ENCODE measurements around the gene CDPF1. TPM values are rescaled to one million over a fixed set of nuclear protein-coding genes. Genes with fewer than 3 reads are reported as not detected.

Gene CDPF1
- total RNA-seq, 1 experiment from 2014 or later = 14.1 TPM

DNA sequence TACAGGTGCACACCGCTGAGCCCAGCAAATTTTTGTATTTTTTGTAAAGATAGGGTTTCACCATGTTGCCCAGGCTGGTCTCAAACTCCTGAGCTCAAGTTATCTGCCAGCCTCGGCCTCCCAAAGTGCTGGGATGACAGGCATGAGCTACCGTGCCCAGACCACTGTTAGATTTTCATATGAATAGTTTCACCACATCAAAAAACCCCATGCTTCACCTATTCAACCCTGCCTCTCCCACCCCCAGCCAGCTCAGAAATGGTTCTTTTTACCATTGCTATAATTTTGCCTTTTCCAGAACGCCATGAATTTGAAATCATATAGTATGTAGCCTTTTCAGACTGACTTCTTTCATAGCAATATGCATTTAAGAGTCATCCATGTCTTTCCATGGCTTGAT, 37.9 kb downstream of the CDPF1 start:
- H3K4me3 ChIP-seq (ENCODE audit: low read length) = no peak overlapping the region
- no peak overlapping the region for H3K4me2 ChIP-seq (ENCODE audit: low read length)
- no peaks in the 10 kb centered on the region for H3F3A ChIP-seq (ENCODE audit: low read length, unreplicated experiment)
- TF ChIP-seq EZH2phosphoT487 (IDR thresholded peaks at IDR 0.05; ENCODE audit: borderline replicate concordance, low read length) (no peak), EZH2 (IDR thresholded peaks at IDR 0.05; ENCODE audit: low read length, unreplicated experiment) (no peak)
- TF ChIP-seq, protein P1, sequence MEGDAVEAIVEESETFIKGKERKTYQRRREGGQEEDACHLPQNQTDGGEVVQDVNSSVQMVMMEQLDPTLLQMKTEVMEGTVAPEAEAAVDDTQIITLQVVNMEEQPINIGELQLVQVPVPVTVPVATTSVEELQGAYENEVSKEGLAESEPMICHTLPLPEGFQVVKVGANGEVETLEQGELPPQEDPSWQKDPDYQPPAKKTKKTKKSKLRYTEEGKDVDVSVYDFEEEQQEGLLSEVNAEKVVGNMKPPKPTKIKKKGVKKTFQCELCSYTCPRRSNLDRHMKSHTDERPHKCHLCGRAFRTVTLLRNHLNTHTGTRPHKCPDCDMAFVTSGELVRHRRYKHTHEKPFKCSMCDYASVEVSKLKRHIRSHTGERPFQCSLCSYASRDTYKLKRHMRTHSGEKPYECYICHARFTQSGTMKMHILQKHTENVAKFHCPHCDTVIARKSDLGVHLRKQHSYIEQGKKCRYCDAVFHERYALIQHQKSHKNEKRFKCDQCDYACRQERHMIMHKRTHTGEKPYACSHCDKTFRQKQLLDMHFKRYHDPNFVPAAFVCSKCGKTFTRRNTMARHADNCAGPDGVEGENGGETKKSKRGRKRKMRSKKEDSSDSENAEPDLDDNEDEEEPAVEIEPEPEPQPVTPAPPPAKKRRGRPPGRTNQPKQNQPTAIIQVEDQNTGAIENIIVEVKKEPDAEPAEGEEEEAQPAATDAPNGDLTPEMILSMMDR (conservative IDR thresholded peaks at IDR 0.05; ENCODE audit: low read depth, low read length) = no peak
- no peaks in the 10 kb centered on the region for H4K20me1 ChIP-seq (ENCODE audit: low read length)
- H3K9ac ChIP-seq (ENCODE audit: low read length) = no peak overlapping the region
- no peaks in the 10 kb centered on the region for H3K27me3 ChIP-seq (ENCODE audit: low read length)
- H3K36me3 ChIP-seq (ENCODE audit: low read depth, low read length) = 0 out of 2 replicates have a peak, but pooled peaks cover 6% of the 10 kb centered on the region
- BruUV-seq (replicated peaks) = no TSS peak
- DNase-seq (no peak), ATAC-seq (no peak)
- H2AFZ ChIP-seq (ENCODE audit: low read length) = no peak overlapping the region
- no peak overlapping the region for H3K27ac ChIP-seq (ENCODE audit: low read length)
- no peaks in the 10 kb centered on the region for H3K9me3 ChIP-seq (ENCODE audit: low read length)
- ChIA-PET POLR2A (ENCODE audit: unreplicated experiment) (no interaction called here), CTCF (no interaction called here)
- H3K9me2 ChIP-seq (replicated peaks; ENCODE audit: low read length) = no peaks in the 10 kb centered on the region
- no peaks in the 10 kb centered on the region for H3K4me1 ChIP-seq (ENCODE audit: insufficient read depth, low read length)
- intact Hi-C loops (cut with micrococcal nuclease) = no loop called here
- no peaks in the 10 kb centered on the region for H3K79me2 ChIP-seq (ENCODE audit: low read length)

- Histone ChIP-seq H3F3A (ENCODE audit: low read length, unreplicated experiment) (no peaks in the 10 kb centered on the region), H4K20me1 (ENCODE audit: low read length) (no peaks in the 10 kb centered on the region), H3K79me2 (ENCODE audit: low read length) (no peaks in the 10 kb centered on the region), H3K9ac (ENCODE audit: low read length) (no peak overlapping the region), H3K27ac (ENCODE audit: low read length) (no peak overlapping the region), H3K4me1 (ENCODE audit: insufficient read depth, low read length) (no peaks in the 10 kb centered on the region), H3K4me3 (ENCODE audit: low read length) (no peak overlapping the region), H3K36me3 (ENCODE audit: low read depth, low read length) (0 out of 2 replicates have a peak, but pooled peaks cover 6% of the 10 kb centered on the region), H2AFZ (ENCODE audit: low read length) (no peak overlapping the region), H3K27me3 (ENCODE audit: low read length) (no peaks in the 10 kb centered on the region), H3K9me3 (ENCODE audit: low read length) (no peaks in the 10 kb centered on the region), H3K9me2 (replicated peaks; ENCODE audit: low read length) (no peaks in the 10 kb centered on the region), H3K4me2 (ENCODE audit: low read length) (no peak overlapping the region)
- TF ChIP-seq EZH2 (IDR thresholded peaks at IDR 0.05; ENCODE audit: low read length, unreplicated experiment) = no peak
- TF ChIP-seq EZH2phosphoT487 (IDR thresholded peaks at IDR 0.05; ENCODE audit: borderline replicate concordance, low read length) = no peak
- TF ChIP-seq, protein P1 (conservative IDR thresholded peaks at IDR 0.05; ENCODE audit: low read depth, low read length) = no peak
- DNase-seq (no peak), ATAC-seq (no peak)
- ChIA-PET POLR2A (ENCODE audit: unreplicated experiment) (no interaction called here), CTCF (no interaction called here)
- no TSS peak for BruUV-seq (replicated peaks)
- intact Hi-C loops (cut with micrococcal nuclease) = no loop called here
These were observed 40.8 kb downstream of the CDPF1 start for GRCh38 chr22:46209262-46209661.

DNA sequence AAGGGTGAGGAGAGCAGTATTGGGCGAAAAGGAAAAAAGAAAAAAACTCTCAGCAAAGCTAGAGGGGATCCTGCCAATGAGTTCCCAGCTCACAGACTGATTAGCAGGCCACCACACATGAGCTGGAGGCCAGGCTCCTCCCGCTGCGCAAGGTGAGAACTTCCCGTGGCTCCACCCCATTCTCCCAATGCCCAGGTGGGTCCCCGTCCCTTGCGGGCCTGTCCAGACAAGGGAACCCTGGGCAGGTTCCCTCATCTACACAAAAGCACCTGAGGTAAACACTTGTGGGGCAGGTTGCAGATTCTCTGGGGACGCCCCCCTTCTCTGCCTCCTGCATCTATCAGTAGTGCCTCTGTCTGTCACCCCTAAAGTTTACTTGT, 46.5 kb downstream of the CDPF1 start:
- Histone ChIP-seq H3K4me3 (ENCODE audit: low read length) (no peak overlapping the region), H2AFZ (ENCODE audit: low read length) (no peak overlapping the region), H3K79me2 (ENCODE audit: low read length) (no peaks in the 10 kb centered on the region), H3K4me2 (ENCODE audit: low read length) (no peak overlapping the region), H3K27ac (ENCODE audit: low read length) (no peak overlapping the region), H4K20me1 (ENCODE audit: low read length) (no peaks in the 10 kb centered on the region), H3K9me2 (replicated peaks; ENCODE audit: low read length) (no peaks in the 10 kb centered on the region), H3K4me1 (ENCODE audit: insufficient read depth, low read length) (no peaks in the 10 kb centered on the region), H3K9me3 (ENCODE audit: low read length) (no peaks in the 10 kb centered on the region), H3K36me3 (ENCODE audit: low read depth, low read length) (no peaks in the 10 kb centered on the region), H3K9ac (ENCODE audit: low read length) (no peak overlapping the region), H3K27me3 (ENCODE audit: low read length) (no peaks in the 10 kb centered on the region), H3F3A (ENCODE audit: low read length, unreplicated experiment) (no peaks in the 10 kb centered on the region)
- ATAC-seq (no peak), DNase-seq (no peak)
- intact Hi-C loops (cut with micrococcal nuclease) = no loop called here
- no peak for TF ChIP-seq EZH2 (IDR thresholded peaks at IDR 0.05; ENCODE audit: low read length, unreplicated experiment)
- no peak for TF ChIP-seq EZH2phosphoT487 (IDR thresholded peaks at IDR 0.05; ENCODE audit: borderline replicate concordance, low read length)
- TF ChIP-seq, protein P1 (conservative IDR thresholded peaks at IDR 0.05; ENCODE audit: low read depth, low read length) = no peak
- ChIA-PET CTCF (no interaction called here), POLR2A (ENCODE audit: unreplicated experiment) (no interaction called here)
- no TSS peak for BruUV-seq (replicated peaks)
